ENCODE results near the gene FCHO2. TPM values are rescaled to one million over a fixed set of nuclear protein-coding genes. Genes with fewer than 3 reads are reported as not detected.

FCHO2 gene
- total RNA-seq: 11.3 and 13.9 TPM in 2 replicates

GRCh38 chr5:72955768-72956323, at the start of gene FCHO2:
FCHO2 (plus strand) TSS chr5:72956041; CDS start chr5:72956097, 56 bp downstream.

GRCh38 chr5:73120222-73121118, 164.6 kb downstream of the FCHO2 start, which contains the start of gene TMEM171:
TMEM171 (plus strand) TSS chr5:73120575; CDS start chr5:73123374, 2,799 bp downstream.

Other genes starting within 250 kb of the FCHO2 start
- gene TNPO1, start 139.4 kb upstream of the FCHO2 start, total RNA-seq: 193 and 442 TPM in 2 replicates
- 0.26 and 0.63 TPM in 2 replicates for gene TMEM171, start 164.5 kb downstream of the FCHO2 start, total RNA-seq
- not detected in 2 replicates for gene TMEM174, start 217.2 kb downstream of the FCHO2 start, total RNA-seq

Data from bronchial smooth muscle cell (primary cell).